CD14-positive monocyte (primary cell): ENCODE results near the gene CAPN3. TPM values are rescaled to one million over a fixed set of nuclear protein-coding genes. Genes with fewer than 3 reads are reported as not detected.

ENCODE experiments used
- DNase-seq, 3 donors: peaks; one replicate each; pipeline ENCODE4 v3.0.0-alpha.2; 2011 to 2022
- H2AFZ ChIP-seq: 2 replicates; pipeline ENCODE4 v1.6.0; 2012; ENCODE audit warnings: mild to moderate bottlenecking, low read depth, low read length, inconsistent platforms; ENCODE audit not compliant: insufficient read depth, poor library complexity, severe bottlenecking
- H3K27ac ChIP-seq, 2 donors: 1 replicate in 1 of 2; 2 replicates in 1 of 2; pipeline ENCODE4 v1.5.1; 2012 to 2013; ENCODE audit warnings: low read length in 2 of 2, control low read depth in 1 of 2, inconsistent platforms in 1 of 2, low read depth in 1 of 2, mild to moderate bottlenecking in 1 of 2
- H3K27me3 ChIP-seq, 2 donors: one replicate each; pipeline versions ENCODE4 v1.6.0 to v1.6.1; 2011 to 2013; ENCODE audit warnings: low read length in 2 of 2; ENCODE audit not compliant: control insufficient read depth in 2 of 2, insufficient read depth in 2 of 2
- H3K36me3 ChIP-seq, 2 donors: replicated peaks in 1 of 2; 1 replicate in 1 of 2; 2 replicates in 1 of 2; pipeline versions ENCODE4 v1.5.1 to v1.6.1; 2012 to 2013; ENCODE audit warnings: low read length in 2 of 2, control low read depth in 1 of 2, inconsistent platforms in 1 of 2, mild to moderate bottlenecking in 1 of 2; ENCODE audit not compliant: insufficient read depth in 2 of 2, control insufficient read depth in 1 of 2
- H3K4me1 ChIP-seq, 2 donors: 1 replicate in 1 of 2; 2 replicates in 1 of 2; pipeline versions ENCODE4 v1.5.1 to v1.6.1; 2012 to 2013; ENCODE audit warnings: low read length in 2 of 2, control low read depth in 1 of 2, inconsistent platforms in 1 of 2, mild to moderate bottlenecking in 1 of 2, moderate library complexity in 1 of 2; ENCODE audit not compliant: insufficient read depth in 2 of 2, control insufficient read depth in 1 of 2
- H3K4me2 ChIP-seq: replicated peaks from 2 replicates; pipeline ENCODE3; 2012; ENCODE audit warnings: low read length, moderate library complexity, mild to moderate bottlenecking; ENCODE audit not compliant: poor library complexity, severe bottlenecking; ENCODE audit errors: extremely low read depth
- H3K4me3 ChIP-seq, 3 experiments: fragments of 200-600 bp in 1 of 3; sonication (generic) in 1 of 3; replicated peaks in 1 of 3; 1 replicate in 2 of 3; 2 replicates in 1 of 3; pipeline ENCODE4 v1.5.1; 2011 to 2013; ENCODE audit warnings: low read length in 3 of 3, mild to moderate bottlenecking in 3 of 3, control low read depth in 2 of 3, low read depth in 2 of 3, inconsistent platforms in 1 of 3, moderate library complexity in 1 of 3
- H3K79me2 ChIP-seq: 2 replicates; pipeline ENCODE4 v1.6.0; 2012; ENCODE audit warnings: mild to moderate bottlenecking, control low read depth, inconsistent platforms, low read length, moderate library complexity; ENCODE audit not compliant: insufficient read depth
- H3K9ac ChIP-seq: 2 replicates; pipeline ENCODE4 v1.6.0; 2017; ENCODE audit warnings: low read length, mild to moderate bottlenecking; ENCODE audit not compliant: insufficient read depth, poor library complexity, severe bottlenecking
- H3K9me3 ChIP-seq, 2 donors: replicated peaks in 1 of 2; 1 replicate in 1 of 2; 2 replicates in 1 of 2; pipeline versions ENCODE4 v1.5.1 to v1.6.1; 2012 to 2013; ENCODE audit warnings: low read length in 2 of 2, control low read depth in 1 of 2; ENCODE audit not compliant: control insufficient read depth in 1 of 2, insufficient read depth in 1 of 2
- H4K20me1 ChIP-seq: 2 replicates; pipeline ENCODE4 v1.6.0; 2012; ENCODE audit warnings: mild to moderate bottlenecking, low read length, control low read depth, moderate library complexity; ENCODE audit not compliant: insufficient read depth
- H3K27ac Mint-ChIP-seq, 7 donors: one replicate each; pipeline ENCODE4 v1.8.0; 2020; ENCODE audit warnings: mild to moderate bottlenecking in 7 of 7, mixed read lengths in 7 of 7, moderate library complexity in 6 of 7, inconsistent platforms in 2 of 7
- H3K27me3 Mint-ChIP-seq, 3 donors: one replicate each; pipeline ENCODE4 v1.8.0; 2021 to 2022; ENCODE audit warnings: low read depth in 3 of 3, mild to moderate bottlenecking in 3 of 3, mixed read lengths in 3 of 3, moderate library complexity in 3 of 3, inconsistent platforms in 1 of 3
- H3K36me3 Mint-ChIP-seq, 2 donors: one replicate each; pipeline ENCODE4 v1.8.0; 2020; ENCODE audit warnings: mixed read lengths in 2 of 2, inconsistent platforms in 1 of 2, mild to moderate bottlenecking in 1 of 2
- H3K4me1 Mint-ChIP-seq: one replicate; pipeline ENCODE4 v1.8.0; 2020; ENCODE audit warnings: mild to moderate bottlenecking, mixed read lengths
- H3K4me3 Mint-ChIP-seq, 2 donors: one replicate each; pipeline ENCODE4 v1.8.0; 2020; ENCODE audit warnings: mild to moderate bottlenecking in 2 of 2, mixed read lengths in 2 of 2, moderate library complexity in 1 of 2
- H3K9me3 Mint-ChIP-seq, 7 donors: one replicate each; pipeline ENCODE4 v1.8.0; 2020 to 2022; ENCODE audit warnings: mixed read lengths in 7 of 7, mild to moderate bottlenecking in 6 of 7, moderate library complexity in 6 of 7, inconsistent platforms in 2 of 7
- CTCF ChIP-seq: fragments of 200-600 bp; IDR thresholded peaks from one replicate; pipeline ENCODE4 v1.8.0; 2022; ENCODE audit warnings: antibody characterized with exemption, mild to moderate bottlenecking
- WGBS: methylation state at CpG from one replicate; pipeline ENCODE4 v1.1.5; 2013; ENCODE audit warnings: missing lambda C conversion rate; ENCODE audit not compliant: insufficient coverage; 5-methylcytosine and 5-hydroxymethylcytosine counted together
- intact Hi-C, 2 donors: fragments of 100-400 bp; cut with micrococcal nuclease; formaldehyde crosslinking; loops; one replicate each; pipeline versions ENCODE4 v1.15.0 to v1.15.1; 2023
- polyA plus RNA-seq, 3 donors: library from polyadenylated mRNA; depleted of rRNA in 1 of 3; unstranded in 2 of 3; stranded (reverse) in 1 of 3; fragments of 300-500 nt in 2 of 3; fragments of >200 nt in 1 of 3; fragmentation: Illumina TruSeq in 2 of 3; gene quantifications; 1 replicate in 2 of 3; 2 replicates in 1 of 3; pipeline ENCODE4 v1.2.3, GENCODE V29; 2012 to 2021

Gene CAPN3
- polyA plus RNA-seq, 3 donors = 2.9 to 76.5 (median 3.6) TPM

DNA sequence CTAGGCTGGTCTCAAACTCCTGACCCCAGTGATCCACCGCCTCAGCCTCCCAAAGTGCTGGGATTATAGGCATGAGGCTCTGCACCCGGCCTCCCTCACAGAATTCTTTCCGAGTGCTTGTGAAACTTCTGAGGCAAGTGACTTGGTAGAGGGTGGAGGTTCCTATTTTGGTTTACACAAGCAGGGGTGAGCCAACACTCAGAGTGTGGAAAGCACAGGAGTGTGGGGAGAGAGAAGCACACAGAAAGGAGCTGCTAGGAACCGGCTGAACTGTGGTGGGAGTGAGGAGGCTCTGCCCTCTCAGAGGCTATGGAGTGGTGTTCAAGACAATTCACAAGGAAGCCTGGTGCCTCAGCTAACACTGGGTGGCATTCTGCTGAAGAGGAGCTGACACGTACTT, 7.7 kb downstream of the CAPN3 start:
- H3K27ac ChIP-seq = peak overlapping the region; percentile 60 to 80
- intact Hi-C loops = no loop called here
- Mint-ChIP-seq H3K4me3 (peak overlapping the region in 1 of 2 donors; percentile 72), H3K27me3 (peaks cover 0 to 3% (median 0%) of the 10 kb centered on the region in 3 donors), H3K27ac (peak overlapping the region; percentile 88 to 94 (median 94)), H3K36me3 (peaks cover 7 to 8% of the 10 kb centered on the region in 2 donors), H3K9me3 (no peaks in the 10 kb centered on the region), H3K4me1 (peaks cover 68% of the 10 kb centered on the region)
- no peaks in the 10 kb centered on the region for H3K79me2 ChIP-seq
- H3K4me2 ChIP-seq = peak overlapping the region; percentile 61
- 11% methylated on average over 1 of the region's 5 CpGs for WGBS
- H3K27me3 ChIP-seq = no peaks in the 10 kb centered on the region
- peak; percentile 70 to 81 (median 77) for DNase-seq
- H3K4me1 ChIP-seq = peaks cover 66 to 69% of the 10 kb centered on the region in 2 donors
- no peak for TF ChIP-seq CTCF
- no peak overlapping the region for H3K9ac ChIP-seq
- H4K20me1 ChIP-seq = no peaks in the 10 kb centered on the region
- H3K4me3 ChIP-seq = peak overlapping the region in 1 of 3 experiments; percentile 44
- peaks cover 2 to 16% of the 10 kb centered on the region in 2 donors for H3K36me3 ChIP-seq
- no peak overlapping the region for H2AFZ ChIP-seq
- no peaks in the 10 kb centered on the region for H3K9me3 ChIP-seq

DNA sequence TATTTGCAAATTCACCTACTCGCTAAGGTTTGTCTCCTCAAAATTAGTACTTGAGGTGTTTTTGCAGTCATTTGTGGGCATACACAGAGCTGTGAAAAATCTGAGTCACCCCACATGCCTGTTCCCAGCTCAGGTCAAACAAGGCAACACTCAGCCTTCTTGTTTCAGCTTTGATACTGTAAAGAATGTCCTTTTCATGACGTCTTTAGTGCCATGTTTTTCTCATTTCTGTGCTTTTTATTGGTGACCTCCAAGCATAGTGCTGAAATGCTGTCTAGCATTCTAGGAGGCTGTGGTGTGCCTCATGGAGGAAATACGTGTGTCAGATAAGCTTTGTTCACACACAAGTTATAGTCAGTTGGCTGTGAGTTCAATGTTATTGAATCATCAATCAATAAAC, 8.8 kb downstream of the CAPN3 start:
- 91% methylated on average over 1 of the region's 3 CpGs for WGBS
- no peak overlapping the region for H3K4me3 ChIP-seq
- Mint-ChIP-seq H3K4me3 (no peak overlapping the region), H3K9me3 (no peaks in the 10 kb centered on the region), H3K4me1 (peaks cover 68% of the 10 kb centered on the region), H3K27ac (peak overlapping the region in 4 of 7 donors; percentile 21 to 94 (median 91)), H3K27me3 (peaks cover 0 to 3% (median 0%) of the 10 kb centered on the region in 3 donors), H3K36me3 (peaks cover 2 to 3% of the 10 kb centered on the region in 2 donors)
- H3K27me3 ChIP-seq = no peaks in the 10 kb centered on the region
- H3K4me1 ChIP-seq = peaks cover 66 to 69% of the 10 kb centered on the region in 2 donors
- no peaks in the 10 kb centered on the region for H3K9me3 ChIP-seq
- TF ChIP-seq CTCF = no peak
- peak overlapping the region; percentile 61 for H3K4me2 ChIP-seq
- no peak overlapping the region for H2AFZ ChIP-seq
- no peak for DNase-seq
- peaks cover 2 to 5% of the 10 kb centered on the region in 2 donors for H3K36me3 ChIP-seq
- H4K20me1 ChIP-seq = no peaks in the 10 kb centered on the region
- H3K79me2 ChIP-seq = no peaks in the 10 kb centered on the region
- H3K9ac ChIP-seq = no peak overlapping the region
- peak overlapping the region in 1 of 2 donors; percentile 80 for H3K27ac ChIP-seq
- intact Hi-C loops = no loop called here
